ENCODE measurements around the gene KRTAP10-10. TPM values are rescaled to one million over a fixed set of nuclear protein-coding genes. Genes with fewer than 3 reads are reported as not detected.

The KRTAP10-10 gene
- total RNA-seq, 1 donor from 2014 or later = not detected

- Mint-ChIP-seq H3K9me3 (peaks cover 5% of the 10 kb centered on the region), H3K27ac (no peak overlapping the region), H3K27me3 (ENCODE audit: insufficient read depth, low read depth) (peaks cover 7% of the 10 kb centered on the region), H3K4me3 (peak overlapping the region; percentile 65), H3K36me3 (no peaks in the 10 kb centered on the region), H3K4me1 (peaks cover 9% of the 10 kb centered on the region)
- H3K4me2 ChIP-seq = no peak overlapping the region
- H3K36me3 ChIP-seq = no peaks in the 10 kb centered on the region
- H3K9me3 ChIP-seq (ENCODE audit: low read depth) = peaks cover 3% of the 10 kb centered on the region
- no peak for DNase-seq (ENCODE audit: low spot score)
- no peak overlapping the region for H3K9ac ChIP-seq
- H3K27me3 ChIP-seq = no peaks in the 10 kb centered on the region
- no peaks in the 10 kb centered on the region for H4K20me1 ChIP-seq (ENCODE audit: low read depth)
- H3K4me1 ChIP-seq = peaks cover 27% of the 10 kb centered on the region
- H2AFZ ChIP-seq (replicated peaks) = no peak overlapping the region
- no peak for TF ChIP-seq EZH2phosphoT487 (IDR thresholded peaks at IDR 0.05)
- no peak for TF ChIP-seq EZH2 (IDR thresholded peaks at IDR 0.05)
- TF ChIP-seq CTCF (IDR thresholded peaks at IDR 0.05) = no peak
- H3K27ac ChIP-seq = no peak overlapping the region
- no peak overlapping the region for H3K4me3 ChIP-seq
- H3K79me2 ChIP-seq (ENCODE audit: low read depth) = no peaks in the 10 kb centered on the region
- H3F3A ChIP-seq (ENCODE audit: low read depth) = peaks cover 24% of the 10 kb centered on the region
These were observed 35.3 kb upstream of the KRTAP10-10 start for GRCh38 chr21:44601596-44602462.

- peaks cover 5% of the 10 kb centered on the region for H3K9me3 Mint-ChIP-seq
- no peak for DNase-seq (ENCODE audit: low spot score)
These were observed 34.7 kb upstream of the KRTAP10-10 start for GRCh38 chr21:44602463-44602850.

GRCh38 chr21:44603109-44603875 lies 33.9 kb upstream of the KRTAP10-10 start:
- Mint-ChIP-seq H3K27me3 (ENCODE audit: insufficient read depth, low read depth) (peaks cover 7% of the 10 kb centered on the region), H3K4me1 (peaks cover 6% of the 10 kb centered on the region), H3K36me3 (no peaks in the 10 kb centered on the region), H3K9me3 (peaks cover 5% of the 10 kb centered on the region), H3K4me3 (no peak overlapping the region), H3K27ac (no peak overlapping the region)
- H2AFZ ChIP-seq (replicated peaks) = no peak overlapping the region
- H3K27ac ChIP-seq = no peak overlapping the region
- H3K4me2 ChIP-seq = no peak overlapping the region
- DNase-seq (ENCODE audit: low spot score) = no peak
- H3K4me3 ChIP-seq = no peak overlapping the region
- H3K9me3 ChIP-seq (ENCODE audit: low read depth) = peaks cover 3% of the 10 kb centered on the region
- H3K4me1 ChIP-seq = peaks cover 15% of the 10 kb centered on the region
- peaks cover 12% of the 10 kb centered on the region for H3F3A ChIP-seq (ENCODE audit: low read depth)
- no peaks in the 10 kb centered on the region for H3K27me3 ChIP-seq
- H4K20me1 ChIP-seq (ENCODE audit: low read depth) = no peaks in the 10 kb centered on the region
- no peak overlapping the region for H3K9ac ChIP-seq
- TF ChIP-seq EZH2 (IDR thresholded peaks at IDR 0.05) = no peak
- no peak for TF ChIP-seq EZH2phosphoT487 (IDR thresholded peaks at IDR 0.05)
- TF ChIP-seq CTCF (IDR thresholded peaks at IDR 0.05) = no peak
- H3K79me2 ChIP-seq (ENCODE audit: low read depth) = no peaks in the 10 kb centered on the region
- no peaks in the 10 kb centered on the region for H3K36me3 ChIP-seq

More at GRCh38 chr21:44602463-44602850, 34.7 kb upstream of the KRTAP10-10 start:
- H4K20me1 ChIP-seq (ENCODE audit: low read depth) = no peaks in the 10 kb centered on the region
- H3K27ac ChIP-seq = no peak overlapping the region
- H3K9me3 ChIP-seq (ENCODE audit: low read depth) = peaks cover 3% of the 10 kb centered on the region
- H3K27ac Mint-ChIP-seq = no peak overlapping the region
- peaks cover 9% of the 10 kb centered on the region for H3K4me1 Mint-ChIP-seq
- peaks cover 22% of the 10 kb centered on the region for H3K4me1 ChIP-seq
- H3F3A ChIP-seq (ENCODE audit: low read depth) = peaks cover 20% of the 10 kb centered on the region
- H3K27me3 Mint-ChIP-seq (ENCODE audit: insufficient read depth, low read depth) = peaks cover 7% of the 10 kb centered on the region
- no peaks in the 10 kb centered on the region for H3K36me3 Mint-ChIP-seq
- no peaks in the 10 kb centered on the region for H3K27me3 ChIP-seq
- H2AFZ ChIP-seq (replicated peaks) = no peak overlapping the region
- no peaks in the 10 kb centered on the region for H3K79me2 ChIP-seq (ENCODE audit: low read depth)
- H3K4me3 ChIP-seq = no peak overlapping the region
- H3K4me3 Mint-ChIP-seq = no peak overlapping the region
- no peak overlapping the region for H3K9ac ChIP-seq
- no peak overlapping the region for H3K4me2 ChIP-seq
- no peaks in the 10 kb centered on the region for H3K36me3 ChIP-seq
- TF ChIP-seq EZH2 (IDR thresholded peaks at IDR 0.05) (no peak), CTCF (IDR thresholded peaks at IDR 0.05) (no peak), EZH2phosphoT487 (IDR thresholded peaks at IDR 0.05) (no peak)

Data from neural progenitor cell (in vitro differentiated cells).